Right lobe of liver (tissue), 6 donors: Measurements from ENCODE around the gene MYO5B. TPM values are rescaled to one million over a fixed set of nuclear protein-coding genes. Genes with fewer than 3 reads are reported as not detected.

Source experiments
- ATAC-seq, 4 donors: fragments of 200-7000 bp; cut with Tn5 transposase; one replicate each; pipeline ENCODE4 v1.9.1; 2020; ENCODE audit warnings: mild to moderate bottlenecking in 4 of 4, moderate library complexity in 4 of 4
- DNase-seq, 3 donors: peaks; one replicate each; pipeline ENCODE4 v3.0.0-alpha.2; 2020
- H3K27ac ChIP-seq, 3 donors: fragments of 200-600 bp; one replicate each; pipeline ENCODE4 v1.8.0; 2022
- H3K27me3 ChIP-seq, 2 donors: fragments of 200-600 bp; one replicate each; pipeline ENCODE4 v1.8.0; 2022
- H3K36me3 ChIP-seq, 4 donors: fragments of 200-600 bp; sonication (generic) in 1 of 4; one replicate each; pipeline versions ENCODE4 v1.5.1 to v1.8.0; 2017 to 2022; ENCODE audit warnings: control low read depth in 1 of 4
- H3K4me1 ChIP-seq, 4 donors: fragments of 200-600 bp; sonication (generic) in 1 of 4; one replicate each; pipeline versions ENCODE4 v1.5.1 to v1.8.0; 2017 to 2022; ENCODE audit warnings: control low read depth in 1 of 4
- H3K4me3 ChIP-seq, 3 donors: fragments of 200-600 bp; one replicate each; pipeline ENCODE4 v1.8.0; 2022
- H3K9me3 ChIP-seq, 4 donors: fragments of 200-600 bp; sonication (generic) in 1 of 4; one replicate each; pipeline versions ENCODE4 v1.5.1 to v1.8.0; 2017 to 2022; ENCODE audit warnings: control low read depth in 1 of 4
- POLR2A ChIP-seq: fragments of 450-650 bp; IDR thresholded peaks from one replicate; pipeline ENCODE4 v1.6.1; 2017; ENCODE audit warnings: antibody characterized with exemption, mild to moderate bottlenecking
- WGBS: methylation state at CpG from one replicate; pipeline ENCODE4 v1.1.6; 2018; ENCODE audit warnings: low coverage, low lambda C conversion rate; ENCODE audit not compliant: insufficient coverage; ENCODE audit errors: missing lambda C conversion rate; 5-methylcytosine and 5-hydroxymethylcytosine counted together
- intact Hi-C, 2 donors: fragments of 100-400 bp; cut with DNase I; formaldehyde crosslinking; loops; one replicate each; pipeline versions ENCODE4 v1.11.2 to v1.14.1; 2022
- total RNA-seq, 6 experiments: library from RNA; depleted of rRNA in 2 of 6; stranded (reverse); fragments of >200 nt in 2 of 6; fragmentation: NEBNext Ultra II Directional in 3 of 6; extraction: Animal tissue kit (Norgen Biotek cat#: 25700) in 3 of 6; gene quantifications; one replicate each; pipeline versions ENCODE4 v1.1.0 to v1.2.4, GENCODE V29; 2016 to 2023
- TF ChIP-seq, protein P1 (sequence below), 4 donors: fragments of 200-600 bp in 3 of 4; fragments of 450-650 bp in 1 of 4; IDR thresholded peaks; one replicate each; pipeline versions ENCODE4 v1.5.1 to v1.8.0; 2016 to 2022; ENCODE audit warnings: antibody characterized with exemption in 4 of 4, mild to moderate bottlenecking in 2 of 4
- donor health status: DM: no; HTN: yes; CAD: no.
- donor health status: DM: no; HTN: no; CAD: no.
- donor health status: DM: no; HTN: no; CAD: no.
- donor health status: DM: no; HTN: yes; CAD: no.
- donor health status: DM: no; HTN: yes; CAD: no.

Gene MYO5B
- total RNA-seq, 6 experiments from 2014 or later, result 13.4 to 25.1 (median 16.6) TPM

DNA sequence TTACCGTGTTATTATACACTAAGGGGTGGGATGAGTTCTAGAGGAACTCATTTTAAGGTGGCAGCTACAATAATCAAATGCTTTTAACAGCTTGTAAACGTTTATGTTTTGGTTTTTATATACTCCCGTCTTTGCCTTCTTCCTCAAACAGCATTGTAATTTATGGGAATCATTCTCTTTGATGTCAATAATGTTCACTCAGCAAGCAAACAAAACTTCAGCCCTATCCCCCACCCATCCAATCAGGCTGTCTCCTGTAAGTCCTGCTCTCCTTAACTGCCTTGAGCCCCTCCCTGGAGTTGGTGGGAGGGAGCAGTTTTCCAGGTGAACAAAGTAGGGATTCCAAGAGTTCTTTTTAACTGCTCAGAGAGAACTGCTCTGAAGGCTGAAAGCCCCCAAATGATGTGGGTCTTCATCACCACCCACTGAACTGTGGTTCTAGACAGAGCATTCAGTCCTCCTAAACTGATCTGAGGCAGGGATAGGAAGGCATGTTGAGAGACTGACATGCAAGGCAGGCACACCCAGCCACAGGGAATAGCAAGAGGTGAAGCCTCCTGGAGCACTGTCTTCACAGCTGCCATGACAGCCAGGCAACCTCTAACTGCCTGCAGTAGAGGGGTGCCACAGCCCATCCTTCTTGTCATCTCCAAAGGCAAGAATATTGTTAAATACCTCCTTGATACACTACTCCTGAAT lies 17.5 kb downstream of the MYO5B start:
- no peak overlapping the region for H3K27ac ChIP-seq
- DNase-seq, result no peak
- no peaks in the 10 kb centered on the region for H3K36me3 ChIP-seq
- H3K4me3 ChIP-seq, result no peak overlapping the region
- H3K4me1 ChIP-seq, result no peaks in the 10 kb centered on the region
- no peak for ATAC-seq
- intact Hi-C loops, result no loop called here
- 56% methylated on average over 3 of the region's 3 CpGs for whole genome bisulfite sequencing
- no peaks in the 10 kb centered on the region for H3K9me3 ChIP-seq
- TF ChIP-seq, protein P1, sequence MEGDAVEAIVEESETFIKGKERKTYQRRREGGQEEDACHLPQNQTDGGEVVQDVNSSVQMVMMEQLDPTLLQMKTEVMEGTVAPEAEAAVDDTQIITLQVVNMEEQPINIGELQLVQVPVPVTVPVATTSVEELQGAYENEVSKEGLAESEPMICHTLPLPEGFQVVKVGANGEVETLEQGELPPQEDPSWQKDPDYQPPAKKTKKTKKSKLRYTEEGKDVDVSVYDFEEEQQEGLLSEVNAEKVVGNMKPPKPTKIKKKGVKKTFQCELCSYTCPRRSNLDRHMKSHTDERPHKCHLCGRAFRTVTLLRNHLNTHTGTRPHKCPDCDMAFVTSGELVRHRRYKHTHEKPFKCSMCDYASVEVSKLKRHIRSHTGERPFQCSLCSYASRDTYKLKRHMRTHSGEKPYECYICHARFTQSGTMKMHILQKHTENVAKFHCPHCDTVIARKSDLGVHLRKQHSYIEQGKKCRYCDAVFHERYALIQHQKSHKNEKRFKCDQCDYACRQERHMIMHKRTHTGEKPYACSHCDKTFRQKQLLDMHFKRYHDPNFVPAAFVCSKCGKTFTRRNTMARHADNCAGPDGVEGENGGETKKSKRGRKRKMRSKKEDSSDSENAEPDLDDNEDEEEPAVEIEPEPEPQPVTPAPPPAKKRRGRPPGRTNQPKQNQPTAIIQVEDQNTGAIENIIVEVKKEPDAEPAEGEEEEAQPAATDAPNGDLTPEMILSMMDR (IDR thresholded peaks at IDR 0.05), result no peak
- TF ChIP-seq POLR2A, result no peak
- no peaks in the 10 kb centered on the region for H3K27me3 ChIP-seq

DNA sequence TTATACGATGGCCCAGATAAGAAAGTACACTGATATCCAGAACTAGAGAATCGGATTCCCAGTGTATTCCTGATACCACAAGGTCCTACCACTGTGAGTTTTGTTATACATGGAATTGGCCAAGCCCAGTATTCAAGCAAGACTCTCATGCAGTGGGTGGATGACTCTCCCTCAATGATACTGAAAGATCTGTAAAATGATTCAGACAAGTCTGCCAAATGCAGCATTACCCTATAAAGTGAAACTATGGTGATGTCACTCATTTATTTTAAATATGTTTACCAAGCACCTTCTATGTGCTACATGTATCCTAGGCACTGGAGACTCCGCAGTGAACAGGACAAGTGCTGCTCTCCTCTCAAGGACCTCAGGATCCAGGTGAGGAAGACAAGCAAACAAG lies 22.6 kb downstream of the MYO5B start:
- no peak overlapping the region for H3K4me3 ChIP-seq
- intact Hi-C loops, result no loop called here
- 88% methylated on average over 3 of the region's 3 CpGs for WGBS

DNA sequence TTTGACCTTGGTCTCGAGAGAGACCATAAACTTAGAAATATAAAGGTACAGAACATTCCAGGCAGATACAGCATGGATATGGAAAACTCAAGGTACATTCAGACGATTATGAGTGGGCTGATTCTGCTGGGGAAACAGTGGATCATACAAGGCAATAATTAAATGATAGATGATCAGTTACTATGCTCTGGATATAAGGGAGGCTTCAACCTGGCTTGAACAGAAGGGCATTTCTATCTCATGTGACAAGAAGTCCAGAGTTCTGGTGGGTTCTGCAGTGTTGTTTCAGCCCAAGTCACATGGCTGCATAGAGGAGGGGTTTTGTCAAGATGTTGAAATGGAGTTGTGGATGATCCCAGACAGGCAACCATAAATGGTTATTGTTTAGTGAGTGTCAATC lies 23.5 kb downstream of the MYO5B start:
- no peaks in the 10 kb centered on the region for H3K9me3 ChIP-seq
- intact Hi-C loops, result no loop called here
- no peaks in the 10 kb centered on the region for H3K4me1 ChIP-seq
- no CpG with 5 or more reads among the region's 2 CpGs for WGBS
- H3K4me3 ChIP-seq, result no peak overlapping the region
- no peak for TF ChIP-seq POLR2A
- TF ChIP-seq, protein P1 (IDR thresholded peaks at IDR 0.05), result no peak
- ATAC-seq (no peak), DNase-seq (no peak)
- no peak overlapping the region for H3K27ac ChIP-seq
- H3K27me3 ChIP-seq, result no peaks in the 10 kb centered on the region
- H3K36me3 ChIP-seq, result no peaks in the 10 kb centered on the region

More for the DNA sequence above, 22.6 kb downstream of the MYO5B start:
- TF ChIP-seq POLR2A, result no peak
- TF ChIP-seq, protein P1 (IDR thresholded peaks at IDR 0.05), result no peak
- ATAC-seq (no peak), DNase-seq (no peak)
- H3K27ac ChIP-seq, result no peak overlapping the region
- no peaks in the 10 kb centered on the region for H3K36me3 ChIP-seq
- H3K9me3 ChIP-seq, result no peaks in the 10 kb centered on the region
- no peaks in the 10 kb centered on the region for H3K27me3 ChIP-seq
- no peaks in the 10 kb centered on the region for H3K4me1 ChIP-seq

DNA sequence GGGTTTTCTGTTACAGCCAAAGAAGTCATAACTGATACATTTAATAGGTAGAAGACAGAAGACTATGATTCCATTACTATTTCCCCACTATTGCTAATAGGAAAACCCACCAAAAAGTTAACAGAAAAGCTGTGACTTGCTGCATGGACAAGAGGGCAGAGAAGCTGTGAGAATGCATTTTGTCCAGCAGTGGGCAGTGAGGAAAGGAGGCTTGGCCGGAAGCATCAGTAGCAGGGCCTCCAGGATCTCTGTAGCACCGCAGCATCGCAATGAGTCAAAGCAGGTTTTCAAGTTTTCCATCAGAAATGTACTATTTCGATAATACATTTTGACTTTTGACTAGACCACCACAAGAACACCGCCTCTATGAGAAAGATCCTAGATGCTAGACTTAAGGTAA lies 24.9 kb downstream of the MYO5B start:
- intact Hi-C loops, result no loop called here
- ATAC-seq (no peak), DNase-seq (no peak)
- no peak overlapping the region for H3K27ac ChIP-seq
- H3K36me3 ChIP-seq, result no peaks in the 10 kb centered on the region
- no peaks in the 10 kb centered on the region for H3K27me3 ChIP-seq
- H3K4me3 ChIP-seq, result no peak overlapping the region
- H3K9me3 ChIP-seq, result no peaks in the 10 kb centered on the region
- TF ChIP-seq POLR2A, result no peak
- TF ChIP-seq, protein P1 (IDR thresholded peaks at IDR 0.05), result no peak
- no CpG with 5 or more reads among the region's 5 CpGs for WGBS
- H3K4me1 ChIP-seq, result no peaks in the 10 kb centered on the region
